Stimulated activated CD8-positive, alpha-beta memory T cell treated with anti-CD3 and anti-CD28 coated beads, Interleukin-4, amount 100 ng/mL, for 24 hours (primary cell): ENCODE measurements around the gene WHRN.

ENCODE experiments used
- DNase-seq: peaks from one replicate; pipeline ENCODE4 v3.0.0-alpha.2; 2020; ENCODE audit warnings: low read depth

The WHRN gene

DNA sequence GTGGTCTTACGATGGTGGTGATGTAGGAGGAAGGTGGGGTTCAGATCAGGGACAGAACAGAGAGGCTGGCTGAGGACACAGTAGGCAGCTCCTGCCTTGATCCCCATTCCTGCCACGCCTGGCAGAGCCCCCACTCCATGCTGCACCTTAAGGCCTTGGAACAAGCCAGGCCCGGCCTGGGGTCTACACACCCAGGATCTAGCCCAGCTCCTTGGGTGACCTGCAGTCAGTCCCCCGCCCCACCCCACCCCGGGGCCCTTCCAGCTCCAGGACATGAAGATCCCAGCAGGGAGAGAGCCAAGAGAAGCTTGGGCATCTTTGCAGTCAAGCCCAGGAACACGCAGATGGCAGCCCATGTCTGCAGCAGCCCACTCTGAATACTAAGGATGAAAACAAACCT lies 34.7 kb downstream of the WHRN start:
- no peak for DNase-seq

DNA sequence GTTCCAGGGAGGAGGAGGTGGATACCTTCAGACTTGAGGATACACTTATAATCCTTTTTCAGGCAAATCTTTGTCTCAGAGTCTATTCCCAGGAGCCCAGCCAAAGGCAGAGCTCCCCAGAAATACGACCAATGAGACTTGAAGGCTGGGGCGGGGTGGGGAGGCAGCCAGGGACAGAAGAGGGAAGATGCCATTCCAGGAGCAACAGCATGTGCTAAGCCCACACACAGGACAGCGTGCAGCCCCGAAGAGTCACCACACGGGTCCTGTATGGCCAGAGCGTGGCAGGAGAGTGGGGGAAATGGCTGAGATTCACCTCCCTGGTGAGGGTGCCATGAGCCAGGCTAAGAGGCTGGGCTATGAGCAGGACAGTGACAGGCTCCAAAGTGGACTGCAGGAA lies 35.2 kb downstream of the WHRN start:
- no peak for DNase-seq

- no peak for DNase-seq
Measured at GRCh38 chr9:114469091-114469853, 36.0 kb downstream of the WHRN start.

- no peak for DNase-seq
Measured at GRCh38 chr9:114467910-114468309, 37.4 kb downstream of the WHRN start.

GRCh38 chr9:114467226-114467750 lies 38.0 kb downstream of the WHRN start:
- no peak for DNase-seq

GRCh38 chr9:114465906-114466900 lies 39.1 kb downstream of the WHRN start:
- no peak for DNase-seq

DNA sequence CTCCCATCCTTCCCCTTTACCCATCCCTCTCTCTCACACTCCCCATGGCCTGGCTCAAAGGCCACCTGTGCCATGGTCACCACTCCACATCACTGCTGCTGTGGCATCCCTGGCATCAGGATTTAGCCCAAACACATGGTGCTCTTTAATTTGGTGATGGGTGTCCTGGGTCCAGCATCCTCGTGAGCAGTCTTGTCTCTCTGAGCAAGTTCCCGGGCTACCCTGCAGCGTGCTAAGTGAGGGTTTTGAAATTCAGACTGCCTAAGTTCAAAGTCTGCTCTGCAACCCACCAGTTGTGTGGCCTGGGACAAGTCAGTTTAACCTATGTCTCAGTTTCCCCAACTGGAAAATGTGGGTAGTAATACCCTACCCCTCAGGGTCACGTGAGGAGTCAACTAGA lies 39.9 kb downstream of the WHRN start:
- no peak for DNase-seq

DNA sequence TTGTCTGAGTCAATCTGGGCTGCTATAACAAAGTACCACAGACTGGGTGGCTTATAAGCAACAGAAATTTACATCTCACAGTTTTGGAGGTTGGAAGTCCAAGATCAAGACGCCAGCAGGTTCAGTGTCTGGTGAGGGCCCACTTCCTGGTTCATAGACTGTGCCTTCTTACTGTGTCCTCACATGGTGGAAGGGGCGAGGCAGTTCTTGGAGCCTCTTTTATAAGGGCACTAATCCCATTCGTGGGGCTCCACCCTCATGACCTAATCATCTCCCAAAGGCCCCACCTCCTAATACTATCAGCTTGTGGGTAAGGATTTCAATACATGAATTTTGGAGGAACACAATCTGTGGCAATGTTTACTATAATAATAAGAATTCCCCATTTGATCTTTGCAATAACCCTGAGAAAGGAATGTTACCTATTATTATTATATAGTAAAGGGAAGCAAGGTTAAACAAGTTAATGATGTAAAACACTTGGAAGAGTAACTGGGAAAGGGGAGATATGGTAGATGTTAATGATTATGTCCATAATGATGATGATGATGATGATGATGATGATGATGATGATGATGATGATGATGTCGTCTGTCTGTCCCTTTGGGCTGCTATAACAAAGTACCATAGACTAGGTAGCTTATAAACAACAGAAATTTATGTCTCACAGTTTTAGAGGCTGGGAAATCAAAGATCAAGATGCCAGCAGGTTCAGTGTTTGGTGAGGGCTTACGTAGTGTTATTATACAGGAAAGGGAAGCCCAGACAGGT lies 40.8 kb downstream of the WHRN start:
- DNase-seq = no peak

DNA sequence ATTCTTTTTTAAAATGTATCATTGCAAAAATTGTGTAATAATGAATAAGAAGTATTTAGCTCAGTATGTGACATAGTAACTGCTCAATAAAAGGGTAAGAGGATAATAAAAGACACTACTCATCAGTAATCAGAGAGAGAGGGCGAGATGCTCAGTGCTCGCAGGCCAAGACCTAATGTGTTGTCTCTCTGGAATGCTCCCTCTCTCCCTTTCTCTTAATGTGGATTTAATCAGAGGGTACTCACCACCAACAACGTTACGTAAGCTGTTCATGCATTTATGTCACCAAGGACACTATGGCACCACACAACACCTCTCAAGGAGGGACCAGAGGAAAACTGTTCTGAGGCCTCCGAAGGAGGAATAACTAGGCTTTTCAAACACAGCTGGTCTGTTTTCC lies 42.5 kb downstream of the WHRN start:
- DNase-seq = no peak

GRCh38 chr9:114461468-114461867 lies 43.8 kb downstream of the WHRN start:
- DNase-seq = no peak

- no peak for DNase-seq
Measured at GRCh38 chr9:114460513-114461199, 44.6 kb downstream of the WHRN start.

DNA sequence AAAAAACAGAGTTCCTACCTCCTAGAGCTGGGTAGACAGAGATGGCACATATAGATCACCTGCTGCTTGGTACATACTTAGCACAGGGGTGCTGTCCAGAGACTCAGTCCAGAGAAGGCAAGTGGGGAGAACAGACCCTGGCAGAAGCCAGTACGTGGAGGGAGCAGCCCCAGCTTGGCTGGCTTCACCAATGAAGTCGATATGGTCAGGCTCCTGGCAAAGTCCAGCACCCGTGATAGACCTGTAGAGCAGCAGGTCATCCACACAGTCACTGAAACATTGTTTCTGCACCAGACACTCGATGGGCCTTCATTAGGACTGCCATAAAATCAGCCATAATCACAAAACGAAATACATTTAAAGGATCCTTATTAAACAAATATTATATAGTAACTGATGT lies 45.8 kb downstream of the WHRN start:
- DNase-seq = no peak

DNA sequence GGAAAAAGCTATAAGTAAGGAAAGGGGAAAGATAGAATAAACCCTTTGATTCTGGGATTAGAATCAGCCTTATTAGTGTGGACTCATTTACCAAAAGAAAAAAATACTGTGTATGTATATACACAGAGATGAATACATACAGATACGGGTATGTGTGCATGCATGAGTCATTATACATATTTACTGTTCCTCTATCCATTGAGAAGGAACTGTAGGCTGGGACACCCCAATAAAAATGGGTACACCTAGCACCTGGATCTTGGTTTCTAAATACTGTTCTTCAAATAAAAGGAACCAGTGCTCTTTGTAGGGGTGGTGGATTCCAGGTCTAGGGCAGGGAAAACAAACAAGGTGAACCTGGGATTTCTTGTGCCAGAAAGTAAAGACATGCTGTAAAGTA lies 48.3 kb downstream of the WHRN start:
- DNase-seq = no peak

DNA sequence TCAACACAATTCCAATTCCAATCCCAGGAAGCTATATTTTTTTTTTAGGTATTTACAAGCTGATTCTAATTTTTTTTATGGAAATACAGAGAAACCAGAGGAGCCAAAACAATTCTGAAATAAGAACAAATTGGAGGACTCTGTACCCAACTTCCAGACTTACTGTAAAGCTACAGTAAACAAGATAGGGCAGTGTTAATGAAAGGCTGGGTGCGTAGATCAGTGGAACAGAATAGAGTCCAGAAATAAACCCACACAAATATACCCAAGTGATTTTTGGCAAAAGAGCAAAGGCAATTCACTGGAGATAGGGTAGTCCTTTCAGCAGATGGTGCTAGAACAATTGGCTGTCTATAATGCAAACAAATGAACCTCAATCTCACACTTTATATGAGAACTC lies 50.6 kb downstream of the WHRN start:
- DNase-seq = no peak

- DNase-seq = no peak
Measured at GRCh38 chr9:114452219-114453165, 52.8 kb downstream of the WHRN start.

GRCh38 chr9:114451707-114452031 lies 53.6 kb downstream of the WHRN start:
- DNase-seq = no peak

DNA sequence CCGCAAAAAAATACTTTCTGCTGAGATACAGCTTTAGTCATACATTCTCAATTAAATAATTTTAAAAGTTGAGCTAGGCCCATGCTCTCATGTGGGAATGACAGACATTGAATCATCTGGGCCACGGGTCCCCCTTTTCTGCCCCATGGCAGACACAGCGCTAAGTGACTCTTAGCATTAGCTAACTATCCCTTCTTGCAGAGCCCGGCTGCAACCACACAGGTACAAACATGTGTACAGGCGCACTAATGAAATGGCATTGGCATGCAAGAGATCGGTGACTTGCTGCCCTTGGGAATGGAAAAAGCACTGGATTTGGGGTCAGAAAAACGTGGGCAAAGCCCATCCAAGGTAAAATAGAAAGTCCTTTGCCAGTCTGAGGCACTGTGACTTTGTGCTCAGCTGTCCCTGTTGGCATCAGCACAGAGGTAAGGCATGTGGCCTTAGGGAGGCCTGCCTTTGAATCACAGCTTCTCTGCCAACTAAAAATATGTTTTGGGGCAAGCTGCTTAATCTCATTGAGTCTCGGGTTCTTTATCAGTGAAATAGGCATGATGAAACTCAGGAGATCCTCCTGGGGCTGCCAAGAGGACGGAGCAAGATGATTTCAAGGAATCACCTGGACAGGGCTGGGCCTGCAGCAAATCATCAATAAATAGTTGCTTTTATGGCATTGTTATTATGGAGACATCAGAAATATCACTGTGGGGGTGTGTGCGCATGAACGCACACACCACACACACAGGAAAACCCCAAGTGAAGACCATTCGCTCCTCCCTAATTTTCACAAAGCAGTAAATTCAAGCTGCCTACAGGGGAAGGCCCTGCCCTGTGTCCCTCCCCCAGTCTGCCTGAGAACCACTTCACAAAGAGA lies 54.2 kb downstream of the WHRN start:
- DNase-seq = no peak

DNA sequence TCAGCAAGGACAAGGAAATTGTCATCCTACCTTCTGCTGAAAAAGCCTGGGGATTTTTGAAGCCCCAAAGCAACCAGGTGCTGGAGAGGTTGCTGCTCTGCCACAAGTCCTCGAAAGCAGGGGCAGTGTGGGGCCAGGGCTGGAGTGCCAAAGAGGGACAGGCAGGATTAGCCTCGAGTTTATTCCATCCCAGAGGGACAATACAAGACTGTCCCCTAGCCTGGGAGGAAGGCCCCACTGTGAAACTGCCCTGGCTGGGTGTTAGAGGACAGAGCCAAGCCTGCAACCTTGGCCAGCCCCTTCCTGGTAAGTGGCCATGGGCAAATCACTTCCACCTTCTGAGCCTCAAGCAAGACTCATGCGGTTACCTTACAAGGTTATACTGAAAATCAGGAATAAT lies 55.1 kb downstream of the WHRN start:
- DNase-seq = no peak

DNA sequence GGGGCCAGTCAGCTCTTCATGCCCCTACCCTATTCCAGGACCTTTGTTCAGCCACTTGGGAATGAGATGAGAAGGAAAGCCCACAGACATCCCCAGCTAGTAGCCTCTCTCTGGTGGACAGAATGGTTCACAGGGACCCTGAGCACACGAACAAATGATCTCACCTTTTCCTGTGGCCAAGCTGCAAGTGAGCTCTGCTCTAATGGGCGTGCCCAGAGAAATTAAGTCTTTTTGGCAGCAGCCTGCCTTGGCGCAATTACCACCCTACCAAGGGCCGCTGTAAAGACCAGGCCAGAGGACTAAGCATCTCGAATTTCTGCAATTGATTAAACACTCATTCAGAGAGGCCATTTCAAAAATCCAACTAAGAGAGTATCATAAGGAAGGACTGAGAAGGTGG lies 56.0 kb downstream of the WHRN start:
- DNase-seq = no peak

- DNase-seq = no peak
Measured at GRCh38 chr9:114448706-114449105, 56.6 kb downstream of the WHRN start.
